Inferior parietal cortex (tissue), 1 donor: ENCODE results near the gene BPIFB3.

Experiments used
- DNase-seq: peaks from one replicate; pipeline ENCODE4 v3.0.0-alpha.2; 2016; ENCODE audit errors: extremely low spot score

The BPIFB3 gene

GRCh38 chr20:33053291-33054106, at the start of gene BPIFB3:
Gene BPIFB3, plus strand, starts transcription at chr20:33053903. Its CDS starts 1,533 bp downstream, at chr20:33055436.
- DNase-seq = no peak

GRCh38 chr20:33004141-33004751, 49.5 kb upstream of the BPIFB3 start, which contains the start of gene SUN5:
Gene SUN5, minus strand, starts transcription at chr20:33004433. Its CDS starts 93 bp downstream, at chr20:33004340.
- no peak for DNase-seq

GRCh38 chr20:33005132-33005566, 48.6 kb upstream of the BPIFB3 start:
- DNase-seq = no peak

GRCh38 chr20:33005908-33006775, 47.6 kb upstream of the BPIFB3 start:
- no peak for DNase-seq

- DNase-seq = no peak
Measured at GRCh38 chr20:33006776-33007375, 46.8 kb upstream of the BPIFB3 start.

GRCh38 chr20:33007376-33008335, 46.0 kb upstream of the BPIFB3 start, which contains the start of gene BPIFB2:
Gene BPIFB2, plus strand, starts transcription at chr20:33007704. Its CDS starts 871 bp downstream, at chr20:33008575.
- no peak for DNase-seq

GRCh38 chr20:33008336-33009213, 45.1 kb upstream of the BPIFB3 start:
- DNase-seq = no peak

GRCh38 chr20:33009214-33010132, 44.2 kb upstream of the BPIFB3 start:
- DNase-seq = no peak

- DNase-seq = no peak
Measured at GRCh38 chr20:33010133-33010504, 43.6 kb upstream of the BPIFB3 start.

- no peak for DNase-seq
Measured at GRCh38 chr20:33010674-33011449, 42.8 kb upstream of the BPIFB3 start.

GRCh38 chr20:33012327-33013189, 41.1 kb upstream of the BPIFB3 start:
- no peak for DNase-seq

- no peak for DNase-seq
Measured at GRCh38 chr20:33013701-33014326, 39.9 kb upstream of the BPIFB3 start.

- DNase-seq = no peak
Measured at GRCh38 chr20:33014336-33015113, 39.2 kb upstream of the BPIFB3 start.

- no peak for DNase-seq
Measured at GRCh38 chr20:33015114-33015484, 38.6 kb upstream of the BPIFB3 start.
